Fibroblast of skin of abdomen (primary cell): ENCODE measurements around the gene LRRC2. TPM values are rescaled to one million over a fixed set of nuclear protein-coding genes. Genes with fewer than 3 reads are reported as not detected.
"Not testable (repeated sequence)": the region's sequence is repeated elsewhere in the genome, so short reads cannot be mapped to it uniquely, and the experiment has no call there.

ENCODE experiments used
- DNase-seq: peaks from one replicate; pipeline ENCODE4 v3.0.0-alpha.2; 2013
- polyA plus RNA-seq, 2 experiments: library from polyadenylated mRNA; unstranded; fragments of 120-200 nt; gene quantifications; one replicate each; pipeline ENCODE4 v1.2.1, GENCODE V29; 2013; ENCODE audit not compliant: insufficient read length in 2 of 2

The LRRC2 gene
- 0.76 TPM for polyA plus RNA-seq (2013, experiment 1 of 2; ENCODE audit: insufficient read length)
- polyA plus RNA-seq (2013, experiment 2 of 2; ENCODE audit: insufficient read length) = 0.99 TPM

GRCh38 chr3:46566040-46566641, at the start of gene LRRC2:
Gene LRRC2 (minus strand): TSS chr3:46566302. CDS start chr3:46551591, 14,711 bp downstream.
- DNase-seq = peak; percentile 74

GRCh38 chr3:46615050-46615775, 49.1 kb upstream of the LRRC2 start:
- DNase-seq = no peak

GRCh38 chr3:46614431-46614830, 48.3 kb upstream of the LRRC2 start:
- no peak for DNase-seq

- DNase-seq = no peak
Measured at GRCh38 chr3:46613313-46614005, 47.4 kb upstream of the LRRC2 start.

GRCh38 chr3:46612324-46612723, 46.2 kb upstream of the LRRC2 start, which contains the start of gene FAM240A:
Gene FAM240A (plus strand): TSS chr3:46612525. CDS start chr3:46612684, 159 bp downstream.
- DNase-seq = no peak

- no peak for DNase-seq
Measured at GRCh38 chr3:46609944-46610722, 44.0 kb upstream of the LRRC2 start.

- no peak for DNase-seq
Measured at GRCh38 chr3:46609212-46609721, 43.2 kb upstream of the LRRC2 start.

GRCh38 chr3:46607603-46608028, 41.5 kb upstream of the LRRC2 start:
- no peak for DNase-seq

GRCh38 chr3:46604127-46604526, 38.0 kb upstream of the LRRC2 start:
- no peak for DNase-seq

GRCh38 chr3:46603446-46604046, 37.4 kb upstream of the LRRC2 start:
- no peak for DNase-seq

- DNase-seq = no peak
Measured at GRCh38 chr3:46599590-46599989, 33.5 kb upstream of the LRRC2 start.

GRCh38 chr3:46595819-46596314, 29.8 kb upstream of the LRRC2 start:
- DNase-seq = no peak

GRCh38 chr3:46594723-46595122, 28.6 kb upstream of the LRRC2 start:
- no peak for DNase-seq

- no peak for DNase-seq
Measured at GRCh38 chr3:46593979-46594378, 27.9 kb upstream of the LRRC2 start.

GRCh38 chr3:46593274-46593862, 27.3 kb upstream of the LRRC2 start:
- DNase-seq = no peak

GRCh38 chr3:46587268-46587667, 21.2 kb upstream of the LRRC2 start:
- not testable (repeated sequence) for DNase-seq

GRCh38 chr3:46586738-46587246, 20.7 kb upstream of the LRRC2 start:
- DNase-seq = no peak

GRCh38 chr3:46585799-46586693, 19.9 kb upstream of the LRRC2 start:
- no peak for DNase-seq

- DNase-seq = no peak
Measured at GRCh38 chr3:46584598-46585467, 18.7 kb upstream of the LRRC2 start.
